IgD-negative memory B cell (primary cell): ENCODE data around the gene NRXN2. TPM values are rescaled to one million over a fixed set of nuclear protein-coding genes. Genes with fewer than 3 reads are reported as not detected.

ENCODE experiments used
- H3K27ac Mint-ChIP-seq, 3 donors: one replicate each; pipeline ENCODE4 v1.8.0; 2020 to 2022; ENCODE audit warnings: mild to moderate bottlenecking in 3 of 3, mixed read lengths in 3 of 3, moderate library complexity in 1 of 3
- H3K27me3 Mint-ChIP-seq: one replicate; pipeline ENCODE4 v1.8.0; 2021; ENCODE audit warnings: mixed read lengths
- H3K36me3 Mint-ChIP-seq: one replicate; pipeline ENCODE4 v1.8.0; 2020; ENCODE audit warnings: mild to moderate bottlenecking, mixed read lengths
- H3K4me1 Mint-ChIP-seq, 3 donors: one replicate each; pipeline ENCODE4 v1.8.0; 2020 to 2022; ENCODE audit warnings: mixed read lengths in 3 of 3, mild to moderate bottlenecking in 1 of 3
- H3K4me3 Mint-ChIP-seq, 4 donors: one replicate each; pipeline ENCODE4 v1.8.0; 2020 to 2022; ENCODE audit warnings: mild to moderate bottlenecking in 4 of 4, mixed read lengths in 4 of 4, moderate library complexity in 3 of 4
- H3K9me3 Mint-ChIP-seq, 3 donors: one replicate each; pipeline ENCODE4 v1.8.0; 2020 to 2021; ENCODE audit warnings: mixed read lengths in 3 of 3, mild to moderate bottlenecking in 1 of 3
- polyA plus RNA-seq: library from polyadenylated mRNA; unstranded; fragments of 300-500 nt; fragmentation: Illumina TruSeq; gene quantifications from one replicate; pipeline ENCODE4 v1.2.3, GENCODE V29; 2021

The NRXN2 gene
- polyA plus RNA-seq, 1 donor from 2014 or later = not detected

DNA sequence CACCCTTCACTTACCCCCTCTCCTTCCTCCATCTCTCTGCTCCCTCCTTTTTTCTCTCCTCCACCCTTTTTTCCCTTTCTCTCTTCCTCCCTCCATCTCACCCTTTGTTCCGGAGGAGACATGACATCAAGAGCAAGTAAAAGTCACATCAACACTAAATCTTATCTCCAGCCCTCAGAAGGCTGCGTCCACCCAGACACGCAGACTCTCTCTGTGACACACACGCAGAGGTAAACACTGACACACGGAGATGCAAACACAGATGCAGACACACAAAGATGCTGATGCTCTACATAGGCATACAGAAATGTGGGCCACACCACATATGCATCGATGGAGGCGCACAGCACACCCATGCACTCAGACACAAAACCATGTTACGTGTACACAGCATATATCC is 27.0 kb downstream of the NRXN2 start:
- H3K4me3 Mint-ChIP-seq = no peak overlapping the region
- no peaks in the 10 kb centered on the region for H3K36me3 Mint-ChIP-seq
- H3K27me3 Mint-ChIP-seq = peaks cover 18% of the 10 kb centered on the region
- H3K9me3 Mint-ChIP-seq = no peaks in the 10 kb centered on the region
- H3K27ac Mint-ChIP-seq = peak overlapping the region in 1 of 3 donors; percentile 74
- H3K4me1 Mint-ChIP-seq = peaks cover 7 to 14% (median 12%) of the 10 kb centered on the region in 3 donors

GRCh38 chr11:64695548-64695947 is 27.4 kb downstream of the NRXN2 start:
- H3K4me1 Mint-ChIP-seq = peaks cover 7 to 14% (median 12%) of the 10 kb centered on the region in 3 donors
- no peaks in the 10 kb centered on the region for H3K9me3 Mint-ChIP-seq
- H3K36me3 Mint-ChIP-seq = no peaks in the 10 kb centered on the region
- no peak overlapping the region for H3K27ac Mint-ChIP-seq
- peaks cover 16% of the 10 kb centered on the region for H3K27me3 Mint-ChIP-seq
- no peak overlapping the region for H3K4me3 Mint-ChIP-seq

DNA sequence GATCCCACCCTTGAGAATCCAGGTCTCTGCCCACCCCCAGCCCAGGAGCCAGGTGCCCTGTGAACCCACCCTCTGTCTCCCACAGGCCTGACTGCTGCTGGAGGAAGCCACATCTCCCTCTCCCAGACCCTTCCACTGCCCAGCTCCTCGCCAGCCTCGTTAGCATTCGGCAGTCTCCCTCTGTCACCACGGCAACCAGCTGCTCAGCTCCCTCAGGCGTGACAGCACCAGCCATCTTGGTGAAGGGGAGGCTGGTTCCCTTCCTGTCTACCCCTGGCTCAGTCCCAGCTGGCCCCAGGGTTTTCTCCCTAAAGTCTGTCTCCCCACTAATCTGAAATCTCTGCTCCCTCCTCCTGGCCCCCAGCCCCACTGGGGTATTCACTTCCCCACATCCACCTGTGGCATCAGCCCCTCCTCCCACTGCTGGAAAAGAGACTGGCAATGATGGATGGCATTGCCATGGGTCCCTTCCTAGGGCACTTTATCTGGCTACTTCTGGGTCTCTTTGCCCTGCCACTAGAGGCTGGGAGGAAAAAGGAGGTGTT is 28.1 kb downstream of the NRXN2 start:
- H3K9me3 Mint-ChIP-seq = no peaks in the 10 kb centered on the region
- H3K4me3 Mint-ChIP-seq = peak overlapping the region in 1 of 4 donors; percentile 33
- H3K27me3 Mint-ChIP-seq = peaks cover 16% of the 10 kb centered on the region
- H3K36me3 Mint-ChIP-seq = no peaks in the 10 kb centered on the region
- peak overlapping the region in 1 of 3 donors; percentile 40 for H3K27ac Mint-ChIP-seq
- peaks cover 7 to 14% (median 12%) of the 10 kb centered on the region in 3 donors for H3K4me1 Mint-ChIP-seq

DNA sequence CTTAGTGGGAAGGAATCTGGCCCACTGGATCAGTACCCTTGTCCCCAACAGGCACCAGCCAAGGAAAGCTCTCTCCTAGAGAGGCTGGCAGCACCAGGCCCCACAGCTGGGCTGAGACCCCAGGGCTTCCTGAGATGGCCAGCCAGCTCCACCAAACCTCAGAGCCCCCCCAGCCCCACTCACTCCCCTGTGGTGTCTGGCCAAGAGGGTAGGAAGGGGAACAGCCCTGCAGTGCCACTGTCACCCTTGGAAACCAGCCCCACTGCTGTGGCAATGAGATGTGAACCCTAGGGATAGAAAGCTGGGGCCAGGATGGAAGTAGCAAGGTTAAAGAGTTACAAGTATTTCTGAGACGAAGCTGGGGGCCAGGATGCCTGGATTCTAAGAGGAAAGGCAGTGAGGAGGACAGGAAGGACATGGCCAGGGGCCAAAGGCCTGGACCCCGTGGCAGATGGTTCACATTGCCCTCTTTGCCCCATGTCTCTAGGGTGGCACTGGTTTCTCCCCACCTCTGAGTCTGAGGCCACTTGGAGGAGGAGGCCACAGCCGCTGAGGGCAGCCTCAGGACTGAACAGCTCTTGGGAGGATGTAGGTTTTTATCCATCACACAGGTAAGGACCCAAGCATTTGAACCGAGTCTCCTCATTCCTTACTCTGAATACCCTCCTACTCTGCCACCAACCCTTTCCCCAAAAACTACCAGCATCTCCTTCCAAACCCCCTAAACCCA is 28.8 kb downstream of the NRXN2 start:
- Mint-ChIP-seq H3K27me3 (peaks cover 16% of the 10 kb centered on the region), H3K9me3 (no peaks in the 10 kb centered on the region), H3K27ac (peak overlapping the region in 2 of 3 donors; percentile 39 to 40), H3K4me1 (peaks cover 7 to 16% (median 12%) of the 10 kb centered on the region in 3 donors), H3K4me3 (peak overlapping the region in 2 of 4 donors; percentile 42 to 65), H3K36me3 (no peaks in the 10 kb centered on the region)

- Mint-ChIP-seq H3K27me3 (peaks cover 16% of the 10 kb centered on the region), H3K36me3 (no peaks in the 10 kb centered on the region), H3K9me3 (no peaks in the 10 kb centered on the region), H3K4me3 (peak overlapping the region in 2 of 4 donors; percentile 41 to 80), H3K4me1 (peaks cover 7 to 27% (median 24%) of the 10 kb centered on the region in 3 donors), H3K27ac (no peak overlapping the region)
Measured at GRCh38 chr11:64692764-64693331, 30.1 kb downstream of the NRXN2 start.

- Mint-ChIP-seq H3K9me3 (no peaks in the 10 kb centered on the region), H3K36me3 (no peaks in the 10 kb centered on the region), H3K4me1 (peaks cover 7 to 27% (median 25%) of the 10 kb centered on the region in 3 donors), H3K27ac (peak overlapping the region in 1 of 3 donors; percentile 73), H3K27me3 (peaks cover 16% of the 10 kb centered on the region), H3K4me3 (no peak overlapping the region)
Measured at GRCh38 chr11:64691543-64691942, 31.5 kb downstream of the NRXN2 start.

- H3K9me3 Mint-ChIP-seq = no peaks in the 10 kb centered on the region
- H3K4me1 Mint-ChIP-seq = peaks cover 7 to 27% (median 23%) of the 10 kb centered on the region in 3 donors
- no peak overlapping the region for H3K4me3 Mint-ChIP-seq
- H3K27ac Mint-ChIP-seq = no peak overlapping the region
- no peaks in the 10 kb centered on the region for H3K36me3 Mint-ChIP-seq
- H3K27me3 Mint-ChIP-seq = peaks cover 16% of the 10 kb centered on the region
Measured at GRCh38 chr11:64690235-64690634, 32.8 kb downstream of the NRXN2 start.

DNA sequence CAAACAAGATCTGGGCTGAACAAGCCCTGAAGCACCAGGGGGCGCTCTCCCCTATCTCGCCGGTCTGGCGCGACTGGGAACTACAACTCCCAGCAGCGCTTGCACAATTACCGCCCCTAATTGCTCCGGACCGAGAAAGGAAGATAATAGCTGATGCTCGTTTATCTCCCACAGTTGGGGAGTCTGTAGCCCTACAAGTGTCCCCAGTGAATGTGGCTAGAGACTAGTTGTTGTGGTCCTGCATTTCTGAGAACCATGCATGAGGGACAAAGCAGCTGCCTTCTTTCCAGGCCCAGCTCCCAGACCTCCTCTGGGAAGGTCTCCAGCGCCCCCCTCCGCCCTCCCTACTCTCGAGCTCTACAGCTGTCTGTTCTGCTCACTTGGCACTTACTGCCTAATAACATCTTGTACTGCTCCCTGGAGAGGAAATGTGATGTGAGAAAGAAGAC is 34.4 kb downstream of the NRXN2 start:
- Mint-ChIP-seq H3K27ac (peak overlapping the region in 2 of 3 donors; percentile 0 to 39), H3K4me1 (peaks cover 0 to 18% (median 16%) of the 10 kb centered on the region in 3 donors), H3K4me3 (peak overlapping the region; percentile 39 to 92 (median 80))

DNA sequence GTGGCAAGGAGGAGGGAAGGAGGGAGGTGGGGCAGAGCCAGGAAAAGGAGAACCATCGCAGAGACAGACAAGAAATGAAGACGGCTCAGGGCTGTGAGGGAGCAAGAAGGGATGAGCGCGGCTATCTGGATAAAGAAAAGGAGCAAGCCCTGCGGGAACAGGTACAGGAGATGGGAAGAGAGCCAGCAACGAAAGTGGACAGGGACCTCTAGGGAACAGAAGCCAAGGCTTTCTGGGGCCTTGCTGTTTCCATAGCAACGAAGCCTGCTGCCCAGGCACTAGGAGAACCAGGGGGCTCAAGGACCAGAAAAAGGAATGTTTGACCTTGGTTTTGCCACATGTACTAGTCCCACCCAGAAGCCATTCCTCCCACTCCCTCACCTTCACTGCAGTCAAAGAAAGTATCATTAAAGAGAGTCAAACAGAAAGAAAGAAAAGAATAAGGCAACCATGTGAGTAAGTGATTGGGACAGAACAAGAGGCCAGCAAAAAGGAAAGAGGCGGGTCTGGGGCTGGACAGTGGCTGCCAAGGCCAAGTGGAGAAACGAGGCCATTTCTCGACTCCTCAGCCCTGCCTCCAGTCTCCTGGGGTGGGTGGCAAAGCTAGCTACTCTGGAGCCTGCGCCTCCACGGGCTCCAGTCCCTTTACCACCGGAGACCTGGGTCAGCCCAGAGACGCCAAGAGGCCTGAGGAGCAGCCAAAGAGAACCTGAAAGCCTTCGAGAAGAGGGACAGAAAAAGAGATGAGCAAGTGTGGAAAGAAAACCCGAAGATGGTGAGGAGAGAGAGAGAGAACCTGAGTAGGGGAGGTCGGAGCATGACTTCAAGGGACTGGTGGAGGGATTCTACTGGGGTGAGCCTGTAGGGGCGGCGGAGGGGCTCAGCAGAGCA is 35.1 kb downstream of the NRXN2 start:
- Mint-ChIP-seq H3K36me3 (no peaks in the 10 kb centered on the region), H3K9me3 (no peaks in the 10 kb centered on the region), H3K4me3 (peak overlapping the region in 3 of 4 donors; percentile 77 to 92 (median 82)), H3K4me1 (peaks cover 0 to 18% (median 15%) of the 10 kb centered on the region in 3 donors), H3K27ac (no peak overlapping the region), H3K27me3 (peaks cover 17% of the 10 kb centered on the region)

More for the DNA sequence above, 34.4 kb downstream of the NRXN2 start:
- H3K36me3 Mint-ChIP-seq = no peaks in the 10 kb centered on the region
- H3K9me3 Mint-ChIP-seq = no peaks in the 10 kb centered on the region
- H3K27me3 Mint-ChIP-seq = peaks cover 17% of the 10 kb centered on the region

DNA sequence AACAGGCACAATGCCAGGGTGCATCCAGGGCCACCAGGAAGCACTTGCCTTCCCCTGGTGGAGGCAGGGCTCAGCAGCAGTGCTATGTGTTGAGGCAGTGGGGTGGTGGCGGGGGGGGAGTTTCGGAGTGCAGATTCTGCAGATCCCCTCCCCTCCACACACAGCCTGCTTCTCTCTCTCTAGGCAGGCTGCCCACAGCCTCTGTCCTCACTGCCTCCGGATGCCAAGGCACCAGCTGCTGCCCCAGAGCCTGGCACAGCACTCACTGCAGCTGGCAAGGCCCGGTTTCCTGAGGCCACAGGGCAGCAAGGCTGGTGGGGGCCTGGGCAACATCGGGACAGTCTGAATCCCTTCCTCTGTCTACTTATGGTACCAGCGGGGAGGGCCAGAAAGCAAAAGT is 35.8 kb downstream of the NRXN2 start:
- Mint-ChIP-seq H3K9me3 (no peaks in the 10 kb centered on the region), H3K4me3 (no peak overlapping the region), H3K27ac (no peak overlapping the region), H3K36me3 (no peaks in the 10 kb centered on the region), H3K4me1 (peaks cover 0 to 13% (median 13%) of the 10 kb centered on the region in 3 donors), H3K27me3 (peaks cover 14% of the 10 kb centered on the region)

- H3K9me3 Mint-ChIP-seq = no peaks in the 10 kb centered on the region
- H3K4me3 Mint-ChIP-seq = no peak overlapping the region
- H3K36me3 Mint-ChIP-seq = no peaks in the 10 kb centered on the region
- H3K27ac Mint-ChIP-seq = no peak overlapping the region
- peaks cover 10% of the 10 kb centered on the region for H3K27me3 Mint-ChIP-seq
- H3K4me1 Mint-ChIP-seq = peaks cover 0 to 13% (median 13%) of the 10 kb centered on the region in 3 donors
Measured at GRCh38 chr11:64686466-64687170, 36.4 kb downstream of the NRXN2 start.

DNA sequence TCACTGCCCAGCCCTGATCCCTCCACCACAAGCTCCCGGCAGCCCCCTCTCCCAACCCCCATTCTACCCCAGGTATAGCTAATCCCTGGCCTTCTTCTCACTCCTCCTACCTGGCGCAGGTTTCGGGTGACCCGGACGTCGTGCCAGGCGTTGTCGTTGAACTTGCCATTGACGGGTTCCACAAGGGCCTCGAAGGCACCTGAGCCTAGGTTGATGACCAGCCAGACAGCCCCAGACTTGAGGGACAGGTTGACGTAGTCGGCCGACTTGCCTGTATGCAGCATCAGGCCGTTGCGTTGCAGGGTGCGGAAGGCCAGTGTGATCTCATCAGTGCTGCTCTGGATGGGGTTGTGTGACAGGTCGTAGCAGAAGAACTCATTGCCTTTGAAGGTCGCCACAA is 37.5 kb downstream of the NRXN2 start:
- H3K4me1 Mint-ChIP-seq = peaks cover 0 to 13% (median 13%) of the 10 kb centered on the region in 3 donors
- no peaks in the 10 kb centered on the region for H3K9me3 Mint-ChIP-seq
- H3K4me3 Mint-ChIP-seq = no peak overlapping the region
- H3K27ac Mint-ChIP-seq = no peak overlapping the region
- H3K36me3 Mint-ChIP-seq = no peaks in the 10 kb centered on the region
- peaks cover 15% of the 10 kb centered on the region for H3K27me3 Mint-ChIP-seq

DNA sequence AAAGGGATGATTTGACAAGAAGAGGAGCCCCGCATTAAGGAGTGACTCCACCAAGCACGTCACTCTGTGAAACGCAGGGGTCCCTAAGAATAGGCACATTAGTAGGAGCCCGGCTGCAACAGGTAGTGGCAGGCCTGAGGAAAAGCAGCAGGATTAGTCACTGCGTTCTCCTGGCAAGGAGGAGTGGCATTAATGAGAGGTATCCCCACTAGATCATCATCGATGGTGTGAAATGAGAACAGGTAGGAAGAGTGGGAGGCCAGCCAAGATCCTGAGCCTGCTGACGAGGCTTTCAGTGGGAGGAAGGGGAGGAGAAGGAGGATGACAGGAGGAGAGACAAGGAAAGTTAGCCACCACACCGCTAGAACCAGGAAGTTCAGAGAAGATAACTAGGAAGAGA is 38.6 kb downstream of the NRXN2 start:
- Mint-ChIP-seq H3K4me3 (no peak overlapping the region), H3K27ac (peak overlapping the region in 1 of 3 donors; percentile 9), H3K27me3 (peaks cover 15% of the 10 kb centered on the region), H3K4me1 (peaks cover 0 to 13% (median 12%) of the 10 kb centered on the region in 3 donors), H3K9me3 (no peaks in the 10 kb centered on the region), H3K36me3 (no peaks in the 10 kb centered on the region)

DNA sequence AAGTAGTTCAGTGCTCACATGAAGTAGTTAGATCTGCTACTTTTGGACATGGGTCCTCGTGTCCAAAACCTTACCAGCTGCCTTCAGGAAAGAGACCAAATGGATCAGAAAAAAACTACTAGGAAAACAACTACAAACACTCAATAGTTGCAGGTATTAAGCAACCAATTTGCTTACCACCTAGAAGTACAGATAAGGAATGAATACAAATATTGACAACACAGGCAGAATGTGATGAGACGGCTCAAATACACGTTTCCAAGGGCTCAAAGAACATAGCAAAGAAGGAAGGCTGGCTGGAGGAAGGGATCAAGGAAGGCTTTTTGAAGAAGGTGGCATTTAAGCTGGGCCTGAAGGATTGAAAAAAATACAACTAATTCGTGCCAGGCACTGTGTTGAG is 41.8 kb downstream of the NRXN2 start:
- Mint-ChIP-seq H3K9me3 (no peaks in the 10 kb centered on the region), H3K27ac (no peak overlapping the region), H3K4me1 (peaks cover 0 to 2% (median 0%) of the 10 kb centered on the region in 3 donors), H3K36me3 (no peaks in the 10 kb centered on the region), H3K27me3 (peaks cover 30% of the 10 kb centered on the region), H3K4me3 (peak overlapping the region in 1 of 4 donors; percentile 48)
